BLaER1 (cell line): Measurements from ENCODE around the gene BTNL8.

Experiments used
- H3K27ac ChIP-seq: shearing (Covaris generic); formaldehyde crosslinking; 2 replicates; pipeline ENCODE4 v1.8.1; 2022
- H3K27me3 ChIP-seq: shearing (Covaris generic); formaldehyde crosslinking; 2 replicates; pipeline ENCODE4 v1.8.1; 2022
- H3K36me3 ChIP-seq: shearing (Covaris generic); formaldehyde crosslinking; 2 replicates; pipeline ENCODE4 v1.8.1; 2022
- H3K4me1 ChIP-seq: shearing (Covaris generic); formaldehyde crosslinking; 2 replicates; pipeline ENCODE4 v1.8.1; 2022
- H3K4me2 ChIP-seq: shearing (Covaris generic); formaldehyde crosslinking; 2 replicates; pipeline ENCODE4 v1.8.1; 2022
- H3K4me3 ChIP-seq: shearing (Covaris generic); formaldehyde crosslinking; 2 replicates; pipeline ENCODE4 v1.8.1; 2022
- H3K9ac ChIP-seq: shearing (Covaris generic); formaldehyde crosslinking; 2 replicates; pipeline ENCODE4 v1.8.1; 2022
- H3K9me3 ChIP-seq: shearing (Covaris generic); formaldehyde crosslinking; 2 replicates; pipeline ENCODE4 v1.8.1; 2022
- H4K20me1 ChIP-seq: shearing (Covaris generic); formaldehyde crosslinking; 2 replicates; pipeline ENCODE4 v1.8.1; 2022
- Cebpa-rat ChIP-seq: shearing (Covaris generic); IDR thresholded peaks from 2 replicates; pipeline ENCODE4 v1.8.1; 2022

The BTNL8 gene

DNA sequence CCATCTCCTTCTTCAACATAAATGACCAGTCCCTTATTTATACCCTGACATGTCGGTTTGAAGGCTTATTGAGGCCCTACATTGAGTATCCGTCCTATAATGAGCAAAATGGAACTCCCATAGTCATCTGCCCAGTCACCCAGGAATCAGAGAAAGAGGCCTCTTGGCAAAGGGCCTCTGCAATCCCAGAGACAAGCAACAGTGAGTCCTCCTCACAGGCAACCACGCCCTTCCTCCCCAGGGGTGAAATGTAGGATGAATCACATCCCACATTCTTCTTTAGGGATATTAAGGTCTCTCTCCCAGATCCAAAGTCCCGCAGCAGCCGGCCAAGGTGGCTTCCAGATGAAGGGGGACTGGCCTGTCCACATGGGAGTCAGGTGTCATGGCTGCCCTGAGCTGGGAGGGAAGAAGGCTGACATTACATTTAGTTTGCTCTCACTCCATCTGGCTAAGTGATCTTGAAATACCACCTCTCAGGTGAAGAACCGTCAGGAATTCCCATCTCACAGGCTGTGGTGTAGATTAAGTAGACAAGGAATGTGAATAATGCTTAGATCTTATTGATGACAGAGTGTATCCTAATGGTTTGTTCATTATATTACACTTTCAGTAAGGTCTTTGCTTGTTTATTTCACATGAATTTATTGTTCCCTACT is 51.5 kb downstream of the BTNL8 start:
- TF ChIP-seq Cebpa-rat: no peak
- no peak overlapping the region for H3K4me2 ChIP-seq

DNA sequence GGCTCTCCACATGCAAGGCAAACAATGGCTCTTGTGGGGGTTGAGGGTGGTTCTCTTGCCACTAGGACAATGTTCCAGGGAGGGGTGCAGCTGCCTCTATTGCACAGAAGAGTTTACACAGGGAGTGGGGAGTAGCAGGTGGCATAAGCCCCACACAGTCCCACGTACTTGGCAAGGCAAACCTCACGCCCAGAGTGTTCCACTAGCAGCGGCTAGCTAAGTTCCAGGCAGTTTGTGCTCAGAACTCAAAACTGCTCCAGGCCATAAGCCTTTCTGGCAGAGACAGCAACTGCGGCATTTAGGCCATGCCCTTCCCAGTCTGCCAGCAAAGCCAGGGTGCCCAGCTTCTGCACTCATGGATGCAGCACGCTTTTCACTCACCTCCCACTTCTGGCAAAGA is 60.7 kb downstream of the BTNL8 start:
- H3K4me1 ChIP-seq: peaks cover 9% of the 10 kb centered on the region; the same call in 1 of the 2 replicates
- H3K9ac ChIP-seq: no peak overlapping the region
- H3K4me2 ChIP-seq: 0 out of 2 replicates have a peak overlapping the region, but pooled peaks have one; percentile 32
- TF ChIP-seq Cebpa-rat: no peak
- no peak overlapping the region for H3K27ac ChIP-seq
- no peaks in the 10 kb centered on the region for H4K20me1 ChIP-seq
- H3K27me3 ChIP-seq: no peaks in the 10 kb centered on the region
- no peak overlapping the region for H3K4me3 ChIP-seq
- H3K9me3 ChIP-seq: no peaks in the 10 kb centered on the region
- H3K36me3 ChIP-seq: no peaks in the 10 kb centered on the region

More for the DNA sequence above, 51.5 kb downstream of the BTNL8 start:
- no peak overlapping the region for H3K9ac ChIP-seq
- H3K4me1 ChIP-seq: no peaks in the 10 kb centered on the region
- H3K27ac ChIP-seq: no peak overlapping the region
- H3K4me3 ChIP-seq: no peak overlapping the region
- no peaks in the 10 kb centered on the region for H3K36me3 ChIP-seq
- no peaks in the 10 kb centered on the region for H3K27me3 ChIP-seq
- no peaks in the 10 kb centered on the region for H4K20me1 ChIP-seq
- 0 out of 2 replicates have a peak, but pooled peaks cover 5% of the 10 kb centered on the region for H3K9me3 ChIP-seq

- Histone ChIP-seq H3K9ac (no peak overlapping the region), H3K36me3 (no peaks in the 10 kb centered on the region), H3K27me3 (no peaks in the 10 kb centered on the region), H3K4me1 (peaks cover 9% of the 10 kb centered on the region; the same call in 1 of the 2 replicates), H4K20me1 (no peaks in the 10 kb centered on the region), H3K4me2 (peak overlapping the region; percentile 32; the same call in 1 of the 2 replicates), H3K27ac (no peak overlapping the region), H3K4me3 (no peak overlapping the region), H3K9me3 (no peaks in the 10 kb centered on the region)
- TF ChIP-seq Cebpa-rat: no peak
Observed at GRCh38 chr5:180960209-180960608, 61.2 kb downstream of the BTNL8 start.

DNA sequence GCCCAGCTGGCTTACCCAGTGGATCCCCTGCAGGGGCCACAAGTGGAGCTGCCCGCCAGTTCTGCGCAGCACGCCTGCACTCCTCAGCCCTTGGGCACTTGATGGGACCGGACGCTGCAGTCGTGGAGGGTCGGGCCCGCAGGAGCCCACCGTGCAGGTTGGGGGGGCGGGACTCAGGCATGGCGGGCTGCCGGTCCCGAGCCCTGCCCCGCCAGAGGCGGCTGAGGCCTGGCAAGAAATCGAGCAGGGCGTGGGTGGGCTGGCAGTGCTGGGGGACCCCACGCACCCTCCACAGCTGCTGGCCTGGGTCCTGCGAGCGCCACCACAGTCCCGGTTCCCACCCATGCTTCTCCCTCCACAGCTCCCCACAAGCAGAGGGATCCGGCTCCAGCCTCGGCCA is 70.4 kb downstream of the BTNL8 start:
- Histone ChIP-seq H3K27ac (no peak overlapping the region), H3K9ac (no peak overlapping the region), H3K27me3 (no peaks in the 10 kb centered on the region), H3K4me1 (no peaks in the 10 kb centered on the region), H3K4me2 (no peak overlapping the region), H3K36me3 (no peaks in the 10 kb centered on the region), H4K20me1 (no peaks in the 10 kb centered on the region), H3K4me3 (no peak overlapping the region), H3K9me3 (no peaks in the 10 kb centered on the region; the same call in 1 of the 2 replicates)
- TF ChIP-seq Cebpa-rat: no peak

DNA sequence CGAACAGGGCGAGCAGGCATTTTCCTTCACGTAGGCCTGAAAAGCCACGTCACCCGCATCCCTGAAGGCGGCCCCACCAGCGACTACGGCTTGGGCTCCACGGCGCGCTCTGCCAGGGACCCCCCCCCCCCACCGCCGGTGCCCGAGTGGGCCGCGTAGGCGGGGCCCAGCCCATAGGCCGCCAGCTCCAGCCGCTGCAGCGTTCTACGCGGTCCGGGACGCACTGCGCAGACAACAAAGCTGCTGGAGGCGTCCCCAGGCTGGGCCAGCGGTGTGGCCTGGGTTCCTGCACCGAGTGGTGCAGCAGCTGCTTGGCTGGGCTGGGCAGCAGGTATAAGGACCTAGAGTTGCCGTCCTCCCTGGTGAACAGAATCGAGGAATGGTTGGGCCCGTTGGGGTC is 71.4 kb downstream of the BTNL8 start:
- TF ChIP-seq Cebpa-rat: no peak
- Histone ChIP-seq H3K36me3 (no peaks in the 10 kb centered on the region), H3K4me1 (peaks cover 5% of the 10 kb centered on the region), H3K4me3 (no peak overlapping the region), H3K27ac (no peak overlapping the region), H3K9me3 (no peaks in the 10 kb centered on the region; the same call in 1 of the 2 replicates), H3K9ac (no peak overlapping the region), H4K20me1 (no peaks in the 10 kb centered on the region), H3K27me3 (no peaks in the 10 kb centered on the region), H3K4me2 (no peak overlapping the region)

GRCh38 chr5:180970875-180971274 is 71.9 kb downstream of the BTNL8 start:
- Histone ChIP-seq H3K4me1 (peaks cover 11% of the 10 kb centered on the region), H3K27me3 (no peaks in the 10 kb centered on the region), H3K9ac (no peak overlapping the region), H3K4me2 (no peak overlapping the region), H3K27ac (no peak overlapping the region), H3K4me3 (no peak overlapping the region), H3K9me3 (no peaks in the 10 kb centered on the region; the same call in 1 of the 2 replicates), H3K36me3 (no peaks in the 10 kb centered on the region), H4K20me1 (no peaks in the 10 kb centered on the region)
- no peak for TF ChIP-seq Cebpa-rat

GRCh38 chr5:180974612-180975315 is 75.8 kb downstream of the BTNL8 start:
- no peak overlapping the region for H3K27ac ChIP-seq
- no peaks in the 10 kb centered on the region for H3K36me3 ChIP-seq
- H3K27me3 ChIP-seq: no peaks in the 10 kb centered on the region
- H4K20me1 ChIP-seq: no peaks in the 10 kb centered on the region
- H3K4me3 ChIP-seq: no peak overlapping the region
- TF ChIP-seq Cebpa-rat: no peak
- no peak overlapping the region for H3K9ac ChIP-seq
- H3K4me2 ChIP-seq: peak overlapping the region; percentile 31
- peaks cover 11% of the 10 kb centered on the region for H3K4me1 ChIP-seq
- H3K9me3 ChIP-seq: no peaks in the 10 kb centered on the region; the same call in 1 of the 2 replicates

GRCh38 chr5:180975338-180975737 is 76.4 kb downstream of the BTNL8 start:
- no peak for TF ChIP-seq Cebpa-rat
- Histone ChIP-seq H3K27me3 (no peaks in the 10 kb centered on the region), H3K4me3 (no peak overlapping the region), H3K4me1 (peaks cover 11% of the 10 kb centered on the region), H3K27ac (no peak overlapping the region), H3K4me2 (peak overlapping the region; percentile 31), H3K36me3 (no peaks in the 10 kb centered on the region), H3K9me3 (no peaks in the 10 kb centered on the region; the same call in 1 of the 2 replicates), H4K20me1 (no peaks in the 10 kb centered on the region), H3K9ac (no peak overlapping the region)

DNA sequence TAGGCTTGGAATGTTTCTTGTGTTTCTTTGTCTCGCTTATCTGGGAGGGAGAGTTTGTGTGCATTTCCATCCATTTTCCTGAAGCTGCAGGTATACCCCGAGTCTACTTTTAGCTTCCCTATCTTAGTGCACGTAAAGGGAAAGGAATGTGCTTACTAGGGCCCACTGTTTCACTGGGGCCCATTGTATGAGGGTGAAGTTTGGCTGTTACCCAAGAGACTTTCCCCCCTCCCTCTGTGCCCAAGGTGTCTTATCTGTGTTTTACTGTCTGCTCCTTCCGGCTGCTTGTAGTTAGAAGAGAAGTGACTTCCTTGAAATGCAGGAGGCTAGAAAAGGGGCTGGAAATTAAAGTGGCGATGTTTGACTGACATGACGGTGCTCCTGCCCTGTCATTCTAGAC is 77.6 kb downstream of the BTNL8 start:
- Histone ChIP-seq H3K9ac (no peak overlapping the region), H3K27ac (no peak overlapping the region), H3K4me3 (no peak overlapping the region), H3K4me1 (peaks cover 11% of the 10 kb centered on the region), H3K36me3 (no peaks in the 10 kb centered on the region), H3K4me2 (no peak overlapping the region), H3K27me3 (no peaks in the 10 kb centered on the region), H4K20me1 (no peaks in the 10 kb centered on the region), H3K9me3 (no peaks in the 10 kb centered on the region)
- no peak for TF ChIP-seq Cebpa-rat

DNA sequence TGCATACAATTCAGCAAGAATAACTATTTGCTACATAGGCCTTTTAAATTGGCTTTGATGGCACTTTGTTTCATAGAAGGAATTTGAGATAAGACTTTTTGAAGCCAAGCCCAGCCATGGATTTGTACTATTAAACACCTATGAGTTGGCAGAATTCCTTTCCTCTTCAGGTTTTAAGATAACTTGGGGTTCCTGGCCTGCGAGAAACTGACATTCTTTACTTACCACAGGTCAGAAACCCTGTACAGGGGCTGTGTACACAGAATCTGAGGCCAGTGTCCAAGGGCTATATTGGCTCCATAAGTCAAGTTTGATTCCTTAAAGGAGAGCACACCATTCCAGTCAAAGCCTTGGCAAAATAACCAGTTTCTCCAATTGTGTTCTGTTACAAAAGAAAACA is 78.9 kb downstream of the BTNL8 start:
- no peaks in the 10 kb centered on the region for H3K36me3 ChIP-seq
- H4K20me1 ChIP-seq: no peaks in the 10 kb centered on the region
- no peak overlapping the region for H3K9ac ChIP-seq
- no peak overlapping the region for H3K4me2 ChIP-seq
- no peak for TF ChIP-seq Cebpa-rat
- no peak overlapping the region for H3K27ac ChIP-seq
- no peaks in the 10 kb centered on the region for H3K9me3 ChIP-seq
- H3K4me1 ChIP-seq: peaks cover 11% of the 10 kb centered on the region
- no peaks in the 10 kb centered on the region for H3K27me3 ChIP-seq
- H3K4me3 ChIP-seq: no peak overlapping the region
